ENCODE measurements around the gene NT5DC4.

Gene NT5DC4

GRCh38 chr2:112784199-112785189 is 63.7 kb downstream of the NT5DC4 start, which contains the start of gene IL1A:
Gene IL1A, minus strand, starts transcription at chr2:112784493. Its CDS starts 723 bp downstream, at chr2:112783770.
- peak; percentile 73 for DNase-seq (ENCODE audit: low read depth)
- H3K4me3 ChIP-seq (ENCODE audit: low read depth, low read length): peak within 1 kb of the TSS; percentile 7
- TF ChIP-seq CTCF (conservative IDR thresholded peaks at IDR 0.05; ENCODE audit: low read depth, low read length): no peak

- DNase-seq (ENCODE audit: low read depth): no peak
- no peak overlapping the region for H3K4me3 ChIP-seq (ENCODE audit: low read depth, low read length)
- no peak for TF ChIP-seq CTCF (conservative IDR thresholded peaks at IDR 0.05; ENCODE audit: low read depth, low read length)
Observed at GRCh38 chr2:112787294-112787693, 66.5 kb downstream of the NT5DC4 start.

DNA sequence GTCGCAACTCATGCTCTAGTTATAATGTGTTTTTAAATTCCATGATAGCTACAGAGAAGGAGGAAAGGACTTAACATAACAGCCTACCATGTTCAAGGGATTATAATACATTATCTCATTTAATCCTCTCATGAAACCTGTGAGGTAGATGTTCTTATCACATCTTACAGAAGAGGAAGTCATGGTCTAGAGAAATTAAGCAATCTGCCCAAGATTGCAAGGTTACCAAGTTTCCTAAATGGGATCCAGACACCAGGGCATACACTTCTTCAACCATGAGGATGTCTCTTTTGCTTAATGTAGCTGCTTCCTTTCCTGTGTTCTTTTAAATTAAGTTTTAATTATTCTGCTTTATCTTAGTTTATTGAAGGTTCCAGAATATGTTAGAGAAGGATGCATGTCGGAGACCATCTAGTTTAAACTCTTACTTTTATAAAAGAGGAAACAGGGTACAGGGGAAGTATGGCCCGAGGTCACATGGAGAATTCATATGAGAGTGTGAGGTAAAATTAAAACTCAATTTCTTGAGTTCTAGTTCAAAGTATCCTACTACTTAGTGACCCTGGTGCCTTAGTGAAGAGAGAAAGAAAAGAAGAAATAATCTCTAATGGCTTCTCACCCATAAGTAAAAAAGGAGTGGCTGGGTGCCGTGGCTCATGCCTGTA is 67.0 kb downstream of the NT5DC4 start:
- TF ChIP-seq CTCF (conservative IDR thresholded peaks at IDR 0.05; ENCODE audit: low read depth, low read length): no peak
- H3K4me3 ChIP-seq (ENCODE audit: low read depth, low read length): no peak overlapping the region
- no peak for DNase-seq (ENCODE audit: low read depth)

DNA sequence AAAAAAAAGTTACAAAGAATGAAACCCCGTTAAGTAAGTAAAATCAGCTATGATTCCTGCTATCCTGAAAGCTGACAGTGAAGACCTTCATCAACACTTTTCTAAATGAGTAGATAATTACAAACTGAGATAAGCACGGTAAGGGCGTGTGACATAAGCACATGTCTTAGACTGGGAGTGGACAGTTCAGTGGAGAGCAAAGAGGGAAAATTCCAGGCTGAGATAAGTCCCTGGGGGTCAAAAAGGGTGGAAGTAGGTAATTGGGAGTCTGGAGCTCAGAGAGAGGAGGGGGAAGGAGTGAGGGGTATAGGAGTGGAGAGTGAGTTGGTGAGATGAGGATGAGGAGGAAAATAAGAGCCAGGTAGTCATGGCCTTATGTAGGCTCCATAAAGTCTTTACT is 67.8 kb downstream of the NT5DC4 start:
- no peak overlapping the region for H3K4me3 ChIP-seq (ENCODE audit: low read depth, low read length)
- no peak for TF ChIP-seq CTCF (conservative IDR thresholded peaks at IDR 0.05; ENCODE audit: low read depth, low read length)
- DNase-seq (ENCODE audit: low read depth): no peak
